GM21619 (cell line): ENCODE measurements around the gene MEX3D.

Source experiments
- ATAC-seq: cut with Tn5 transposase; IDR thresholded peaks from one replicate; pipeline ENCODE4 v1.9.1; 2021; ENCODE audit not compliant: unreplicated experiment

The MEX3D gene

GRCh38 chr19:1598777-1599459, 30.8 kb upstream of the MEX3D start:
- ATAC-seq: no peak

GRCh38 chr19:1593501-1593772, 25.3 kb upstream of the MEX3D start:
- ATAC-seq: no peak

GRCh38 chr19:1592755-1593500, 24.8 kb upstream of the MEX3D start, which contains the start of gene MBD3:
MBD3 (minus strand) TSS chr19:1592865; CDS start chr19:1592631, 234 bp downstream.
- peak; percentile 49 for ATAC-seq

GRCh38 chr19:1592024-1592754, 24.1 kb upstream of the MEX3D start:
- peak; percentile 53 for ATAC-seq

GRCh38 chr19:1591421-1592023, 23.4 kb upstream of the MEX3D start:
- no peak for ATAC-seq

- no peak for ATAC-seq
These were observed 22.7 kb upstream of the MEX3D start for GRCh38 chr19:1590641-1591397.

GRCh38 chr19:1587872-1588271, 19.7 kb upstream of the MEX3D start:
- ATAC-seq: no peak

- no peak for ATAC-seq
These were observed 17.1 kb upstream of the MEX3D start for GRCh38 chr19:1585243-1585580.

- ATAC-seq: no peak
These were observed 16.5 kb upstream of the MEX3D start for GRCh38 chr19:1584500-1585242.

GRCh38 chr19:1582201-1582600, 14.1 kb upstream of the MEX3D start:
- no peak for ATAC-seq

- ATAC-seq: no peak
These were observed 12.8 kb upstream of the MEX3D start for GRCh38 chr19:1580957-1581356.

GRCh38 chr19:1580382-1580781, 12.3 kb upstream of the MEX3D start:
- no peak for ATAC-seq

GRCh38 chr19:1579222-1579621, 11.1 kb upstream of the MEX3D start:
- ATAC-seq: no peak

- no peak for ATAC-seq
These were observed 9.9 kb upstream of the MEX3D start for GRCh38 chr19:1577929-1578618.

- ATAC-seq: no peak
These were observed 9.2 kb upstream of the MEX3D start for GRCh38 chr19:1577090-1577928.

- no peak for ATAC-seq
These were observed 8.3 kb upstream of the MEX3D start for GRCh38 chr19:1576242-1577089.

- ATAC-seq: no peak
These were observed 7.5 kb upstream of the MEX3D start for GRCh38 chr19:1575323-1576241.
